ENCODE data around the gene BTBD2. TPM values are rescaled to one million over a fixed set of nuclear protein-coding genes. Genes with fewer than 3 reads are reported as not detected.

The BTBD2 gene
- total RNA-seq, 1 donor from 2014 or later: 65.9 TPM

GRCh38 chr19:2050349-2050990 lies 35.0 kb upstream of the BTBD2 start:
- Mint-ChIP-seq H3K27me3 (ENCODE audit: low read depth) (no peaks in the 10 kb centered on the region), H3K36me3 (ENCODE audit: low read depth) (no peaks in the 10 kb centered on the region), H3K27ac (ENCODE audit: unreplicated experiment) (no peak overlapping the region), H3K4me3 (ENCODE audit: unreplicated experiment) (peak overlapping the region; percentile 79), H3K4me1 (ENCODE audit: low read depth) (peaks cover 40% of the 10 kb centered on the region), H3K9me3 (ENCODE audit: low read depth) (no peaks in the 10 kb centered on the region)
- no peak for TF ChIP-seq CTCF (IDR thresholded peaks at IDR 0.05)
- peak; percentile 92 for DNase-seq (ENCODE audit: low spot score)

GRCh38 chr19:2049741-2050348 lies 34.3 kb upstream of the BTBD2 start:
- Mint-ChIP-seq H3K4me3 (ENCODE audit: unreplicated experiment) (peak overlapping the region; percentile 79), H3K9me3 (ENCODE audit: low read depth) (no peaks in the 10 kb centered on the region), H3K4me1 (ENCODE audit: low read depth) (peaks cover 36% of the 10 kb centered on the region), H3K27me3 (ENCODE audit: low read depth) (no peaks in the 10 kb centered on the region), H3K27ac (ENCODE audit: unreplicated experiment) (peak overlapping the region; percentile 68), H3K36me3 (ENCODE audit: low read depth) (no peaks in the 10 kb centered on the region)
- no peak for DNase-seq (ENCODE audit: low spot score)
- no peak for TF ChIP-seq CTCF (IDR thresholded peaks at IDR 0.05)

GRCh38 chr19:2048959-2049740 lies 33.6 kb upstream of the BTBD2 start:
- peak; percentile 91 for DNase-seq (ENCODE audit: low spot score)
- H3K27ac Mint-ChIP-seq (ENCODE audit: unreplicated experiment): peak overlapping the region; percentile 68
- H3K36me3 Mint-ChIP-seq (ENCODE audit: low read depth): no peaks in the 10 kb centered on the region
- peak overlapping the region; percentile 79 for H3K4me3 Mint-ChIP-seq (ENCODE audit: unreplicated experiment)
- peaks cover 34% of the 10 kb centered on the region for H3K4me1 Mint-ChIP-seq (ENCODE audit: low read depth)
- H3K9me3 Mint-ChIP-seq (ENCODE audit: low read depth): no peaks in the 10 kb centered on the region
- no peaks in the 10 kb centered on the region for H3K27me3 Mint-ChIP-seq (ENCODE audit: low read depth)
- TF ChIP-seq CTCF (IDR thresholded peaks at IDR 0.05): no peak

- TF ChIP-seq CTCF (IDR thresholded peaks at IDR 0.05): no peak
- peak overlapping the region; percentile 24 for H3K27ac Mint-ChIP-seq (ENCODE audit: unreplicated experiment)
- peaks cover 36% of the 10 kb centered on the region for H3K4me1 Mint-ChIP-seq (ENCODE audit: low read depth)
- H3K36me3 Mint-ChIP-seq (ENCODE audit: low read depth): peaks cover 2% of the 10 kb centered on the region
- no peaks in the 10 kb centered on the region for H3K9me3 Mint-ChIP-seq (ENCODE audit: low read depth)
- DNase-seq (ENCODE audit: low spot score): no peak
- no peaks in the 10 kb centered on the region for H3K27me3 Mint-ChIP-seq (ENCODE audit: low read depth)
- H3K4me3 Mint-ChIP-seq (ENCODE audit: unreplicated experiment): peak overlapping the region; percentile 79
Observed at GRCh38 chr19:2048104-2048958, 32.8 kb upstream of the BTBD2 start.
